GM23338 (cell line): Measurements from ENCODE around the gene CABCOCO1. TPM values are rescaled to one million over a fixed set of nuclear protein-coding genes. Genes with fewer than 3 reads are reported as not detected.

Experiments
- ATAC-seq: fragments of 200-7000 bp; cut with Tn5 transposase; 3 replicates; pipeline ENCODE4 v1.9.1; 2020
- DNase-seq: peaks from one replicate; pipeline ENCODE4 v3.0.0-alpha.2; 2015; ENCODE audit warnings: low spot score
- H2AFZ ChIP-seq: fragments of 200-600 bp; sonication (generic); 2 replicates; pipeline ENCODE4 v1.8.0; 2016; ENCODE audit warnings: antibody characterized with exemption, mild to moderate bottlenecking, moderate library complexity
- H3F3A ChIP-seq: fragments of 200-600 bp; sonication (generic); replicated peaks from 2 replicates; pipeline ENCODE4 v1.8.0; 2017; ENCODE audit warnings: antibody characterized with exemption, mixed run types, low read depth
- H3K27ac ChIP-seq: fragments of 200-600 bp; sonication (generic); 2 replicates; pipeline ENCODE4 v1.6.1; 2016; ENCODE audit warnings: low read depth
- H3K27me3 ChIP-seq: fragments of 200-600 bp; sonication (generic); 2 replicates; pipeline ENCODE4 v1.8.0; 2016; ENCODE audit warnings: mild to moderate bottlenecking, mixed run types, moderate library complexity; ENCODE audit not compliant: insufficient read depth
- H3K36me3 ChIP-seq: fragments of 200-600 bp; sonication (generic); 2 replicates; pipeline ENCODE4 v1.8.0; 2016; ENCODE audit warnings: mild to moderate bottlenecking; ENCODE audit not compliant: insufficient read depth
- H3K4me1 ChIP-seq: fragments of 200-600 bp; sonication (generic); 2 replicates; pipeline ENCODE4 v1.8.0; 2016; ENCODE audit warnings: mild to moderate bottlenecking, moderate library complexity; ENCODE audit not compliant: insufficient read depth
- H3K4me2 ChIP-seq: fragments of 200-600 bp; sonication (generic); 2 replicates; pipeline ENCODE4 v1.7.1; 2017; ENCODE audit warnings: mixed run types
- H3K4me3 ChIP-seq: fragments of 200-600 bp; sonication (generic); 2 replicates; pipeline ENCODE4 v1.6.1; 2016; ENCODE audit warnings: mixed run types
- H3K79me2 ChIP-seq: fragments of 200-600 bp; sonication (generic); replicated peaks from 2 replicates; pipeline ENCODE4 v1.8.0; 2017; ENCODE audit warnings: mild to moderate bottlenecking; ENCODE audit not compliant: insufficient read depth
- H3K9me2 ChIP-seq: fragments of 200-600 bp; sonication (generic); 2 replicates; pipeline ENCODE4 v1.8.0; 2017; ENCODE audit not compliant: insufficient read depth
- H4K20me1 ChIP-seq: fragments of 200-600 bp; sonication (generic); replicated peaks from 2 replicates; pipeline ENCODE4 v1.8.0; 2017; ENCODE audit warnings: mild to moderate bottlenecking; ENCODE audit not compliant: insufficient read depth
- H3K27ac Mint-ChIP-seq: 2 replicates; pipeline ENCODE4 v1.8.0; 2020; ENCODE audit warnings: inconsistent platforms, mild to moderate bottlenecking, moderate library complexity, mixed read lengths
- H3K27me3 Mint-ChIP-seq: 3 replicates; pipeline ENCODE4 v1.8.0; 2022; ENCODE audit warnings: low read depth, mild to moderate bottlenecking, moderate library complexity, mixed read lengths, inconsistent platforms; ENCODE audit not compliant: insufficient read depth, poor library complexity
- H3K36me3 Mint-ChIP-seq: 3 replicates; pipeline ENCODE4 v1.8.0; 2021; ENCODE audit warnings: low read depth, mild to moderate bottlenecking, inconsistent platforms, moderate library complexity, mixed read lengths
- H3K4me1 Mint-ChIP-seq: 3 replicates; pipeline ENCODE4 v1.8.0; 2020; ENCODE audit warnings: mild to moderate bottlenecking, inconsistent platforms, mixed read lengths
- H3K4me3 Mint-ChIP-seq: 3 replicates; pipeline ENCODE4 v1.8.0; 2021; ENCODE audit warnings: moderate library complexity, mild to moderate bottlenecking, inconsistent platforms, mixed read lengths
- H3K9me3 Mint-ChIP-seq: 3 replicates; pipeline ENCODE4 v1.8.0; 2020; ENCODE audit warnings: moderate library complexity, mild to moderate bottlenecking, inconsistent platforms, mixed read lengths
- CREB1 ChIP-seq: fragments of 250-450 bp; sonication (Bioruptor Pico); IDR thresholded peaks from 2 replicates; pipeline ENCODE4 v1.5.0; 2020; ENCODE audit warnings: low read depth, mild to moderate bottlenecking, moderate library complexity
- EZH2phosphoT487 ChIP-seq: fragments of 200-600 bp; sonication (generic); IDR thresholded peaks from one replicate; pipeline ENCODE4 v1.8.1; 2018; ENCODE audit warnings: antibody characterized with exemption; ENCODE audit not compliant: unreplicated experiment
- JUNB ChIP-seq: IDR thresholded peaks from one replicate; pipeline ENCODE4 v1.6.1; 2016; ENCODE audit warnings: antibody characterized with exemption; ENCODE audit not compliant: unreplicated experiment
- POLR2AphosphoS5 ChIP-seq: IDR thresholded peaks from 2 replicates; pipeline ENCODE4 v1.6.1; 2016; ENCODE audit warnings: antibody characterized with exemption, low read depth
- STAT1 ChIP-seq: IDR thresholded peaks from one replicate; pipeline ENCODE4 v1.6.1; 2016; ENCODE audit warnings: antibody characterized with exemption; ENCODE audit not compliant: unreplicated experiment
- ZNF114 ChIP-seq: fragments of 250-450 bp; sonication (Bioruptor Pico); IDR thresholded peaks from 2 replicates; pipeline ENCODE4 v1.5.0; 2020; ENCODE audit warnings: mild to moderate bottlenecking, moderate library complexity
- ZNF331 ChIP-seq: fragments of 250-450 bp; sonication (Bioruptor Pico); IDR thresholded peaks from 2 replicates; pipeline ENCODE4 v1.5.0; 2020; ENCODE audit warnings: low read depth, mild to moderate bottlenecking, moderate library complexity
- polyA plus RNA-seq: library from polyadenylated mRNA; unstranded; fragments of >200 nt; fragmentation: Nextera tagmentation; extraction: Ambion mirVana; gene quantifications from 2 replicates; pipeline ENCODE4 v1.2.1, GENCODE V29; 2016
- total RNA-seq: library from RNA; depleted of rRNA; stranded (reverse); fragments of >200 nt; shearing (Covaris generic); gene quantifications from 2 replicates; pipeline ENCODE4 v1.2.3, GENCODE V29; 2014
- TF ChIP-seq, protein P1 (sequence below): IDR thresholded peaks from one replicate; pipeline ENCODE4 v1.6.1; 2018; ENCODE audit warnings: antibody characterized with exemption; ENCODE audit not compliant: unreplicated experiment
- TF ChIP-seq, protein P2 (sequence below): fragments of 250-450 bp; sonication (Bioruptor Pico); IDR thresholded peaks from 2 replicates; pipeline ENCODE4 v1.5.0; 2020; ENCODE audit warnings: mild to moderate bottlenecking, moderate library complexity

The CABCOCO1 gene
- total and polyA plus RNA-seq, 2 experiments from 2014 or later, result not detected

GRCh38 chr10:61775111-61775510 lies 112.4 kb downstream of the CABCOCO1 start:
- no peak overlapping the region for H3K27ac ChIP-seq
- TF ChIP-seq, protein P1, sequence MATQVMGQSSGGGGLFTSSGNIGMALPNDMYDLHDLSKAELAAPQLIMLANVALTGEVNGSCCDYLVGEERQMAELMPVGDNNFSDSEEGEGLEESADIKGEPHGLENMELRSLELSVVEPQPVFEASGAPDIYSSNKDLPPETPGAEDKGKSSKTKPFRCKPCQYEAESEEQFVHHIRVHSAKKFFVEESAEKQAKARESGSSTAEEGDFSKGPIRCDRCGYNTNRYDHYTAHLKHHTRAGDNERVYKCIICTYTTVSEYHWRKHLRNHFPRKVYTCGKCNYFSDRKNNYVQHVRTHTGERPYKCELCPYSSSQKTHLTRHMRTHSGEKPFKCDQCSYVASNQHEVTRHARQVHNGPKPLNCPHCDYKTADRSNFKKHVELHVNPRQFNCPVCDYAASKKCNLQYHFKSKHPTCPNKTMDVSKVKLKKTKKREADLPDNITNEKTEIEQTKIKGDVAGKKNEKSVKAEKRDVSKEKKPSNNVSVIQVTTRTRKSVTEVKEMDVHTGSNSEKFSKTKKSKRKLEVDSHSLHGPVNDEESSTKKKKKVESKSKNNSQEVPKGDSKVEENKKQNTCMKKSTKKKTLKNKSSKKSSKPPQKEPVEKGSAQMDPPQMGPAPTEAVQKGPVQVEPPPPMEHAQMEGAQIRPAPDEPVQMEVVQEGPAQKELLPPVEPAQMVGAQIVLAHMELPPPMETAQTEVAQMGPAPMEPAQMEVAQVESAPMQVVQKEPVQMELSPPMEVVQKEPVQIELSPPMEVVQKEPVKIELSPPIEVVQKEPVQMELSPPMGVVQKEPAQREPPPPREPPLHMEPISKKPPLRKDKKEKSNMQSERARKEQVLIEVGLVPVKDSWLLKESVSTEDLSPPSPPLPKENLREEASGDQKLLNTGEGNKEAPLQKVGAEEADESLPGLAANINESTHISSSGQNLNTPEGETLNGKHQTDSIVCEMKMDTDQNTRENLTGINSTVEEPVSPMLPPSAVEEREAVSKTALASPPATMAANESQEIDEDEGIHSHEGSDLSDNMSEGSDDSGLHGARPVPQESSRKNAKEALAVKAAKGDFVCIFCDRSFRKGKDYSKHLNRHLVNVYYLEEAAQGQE, result no peak
- TF ChIP-seq STAT1 (no peak), JUNB (no peak), POLR2AphosphoS5 (no peak), CREB1 (CRISPR knock-in tag) (no peak), EZH2phosphoT487 (no peak), ZNF331 (CRISPR knock-in tag) (no peak), ZNF114 (CRISPR knock-in tag) (no peak)
- TF ChIP-seq, protein P2, sequence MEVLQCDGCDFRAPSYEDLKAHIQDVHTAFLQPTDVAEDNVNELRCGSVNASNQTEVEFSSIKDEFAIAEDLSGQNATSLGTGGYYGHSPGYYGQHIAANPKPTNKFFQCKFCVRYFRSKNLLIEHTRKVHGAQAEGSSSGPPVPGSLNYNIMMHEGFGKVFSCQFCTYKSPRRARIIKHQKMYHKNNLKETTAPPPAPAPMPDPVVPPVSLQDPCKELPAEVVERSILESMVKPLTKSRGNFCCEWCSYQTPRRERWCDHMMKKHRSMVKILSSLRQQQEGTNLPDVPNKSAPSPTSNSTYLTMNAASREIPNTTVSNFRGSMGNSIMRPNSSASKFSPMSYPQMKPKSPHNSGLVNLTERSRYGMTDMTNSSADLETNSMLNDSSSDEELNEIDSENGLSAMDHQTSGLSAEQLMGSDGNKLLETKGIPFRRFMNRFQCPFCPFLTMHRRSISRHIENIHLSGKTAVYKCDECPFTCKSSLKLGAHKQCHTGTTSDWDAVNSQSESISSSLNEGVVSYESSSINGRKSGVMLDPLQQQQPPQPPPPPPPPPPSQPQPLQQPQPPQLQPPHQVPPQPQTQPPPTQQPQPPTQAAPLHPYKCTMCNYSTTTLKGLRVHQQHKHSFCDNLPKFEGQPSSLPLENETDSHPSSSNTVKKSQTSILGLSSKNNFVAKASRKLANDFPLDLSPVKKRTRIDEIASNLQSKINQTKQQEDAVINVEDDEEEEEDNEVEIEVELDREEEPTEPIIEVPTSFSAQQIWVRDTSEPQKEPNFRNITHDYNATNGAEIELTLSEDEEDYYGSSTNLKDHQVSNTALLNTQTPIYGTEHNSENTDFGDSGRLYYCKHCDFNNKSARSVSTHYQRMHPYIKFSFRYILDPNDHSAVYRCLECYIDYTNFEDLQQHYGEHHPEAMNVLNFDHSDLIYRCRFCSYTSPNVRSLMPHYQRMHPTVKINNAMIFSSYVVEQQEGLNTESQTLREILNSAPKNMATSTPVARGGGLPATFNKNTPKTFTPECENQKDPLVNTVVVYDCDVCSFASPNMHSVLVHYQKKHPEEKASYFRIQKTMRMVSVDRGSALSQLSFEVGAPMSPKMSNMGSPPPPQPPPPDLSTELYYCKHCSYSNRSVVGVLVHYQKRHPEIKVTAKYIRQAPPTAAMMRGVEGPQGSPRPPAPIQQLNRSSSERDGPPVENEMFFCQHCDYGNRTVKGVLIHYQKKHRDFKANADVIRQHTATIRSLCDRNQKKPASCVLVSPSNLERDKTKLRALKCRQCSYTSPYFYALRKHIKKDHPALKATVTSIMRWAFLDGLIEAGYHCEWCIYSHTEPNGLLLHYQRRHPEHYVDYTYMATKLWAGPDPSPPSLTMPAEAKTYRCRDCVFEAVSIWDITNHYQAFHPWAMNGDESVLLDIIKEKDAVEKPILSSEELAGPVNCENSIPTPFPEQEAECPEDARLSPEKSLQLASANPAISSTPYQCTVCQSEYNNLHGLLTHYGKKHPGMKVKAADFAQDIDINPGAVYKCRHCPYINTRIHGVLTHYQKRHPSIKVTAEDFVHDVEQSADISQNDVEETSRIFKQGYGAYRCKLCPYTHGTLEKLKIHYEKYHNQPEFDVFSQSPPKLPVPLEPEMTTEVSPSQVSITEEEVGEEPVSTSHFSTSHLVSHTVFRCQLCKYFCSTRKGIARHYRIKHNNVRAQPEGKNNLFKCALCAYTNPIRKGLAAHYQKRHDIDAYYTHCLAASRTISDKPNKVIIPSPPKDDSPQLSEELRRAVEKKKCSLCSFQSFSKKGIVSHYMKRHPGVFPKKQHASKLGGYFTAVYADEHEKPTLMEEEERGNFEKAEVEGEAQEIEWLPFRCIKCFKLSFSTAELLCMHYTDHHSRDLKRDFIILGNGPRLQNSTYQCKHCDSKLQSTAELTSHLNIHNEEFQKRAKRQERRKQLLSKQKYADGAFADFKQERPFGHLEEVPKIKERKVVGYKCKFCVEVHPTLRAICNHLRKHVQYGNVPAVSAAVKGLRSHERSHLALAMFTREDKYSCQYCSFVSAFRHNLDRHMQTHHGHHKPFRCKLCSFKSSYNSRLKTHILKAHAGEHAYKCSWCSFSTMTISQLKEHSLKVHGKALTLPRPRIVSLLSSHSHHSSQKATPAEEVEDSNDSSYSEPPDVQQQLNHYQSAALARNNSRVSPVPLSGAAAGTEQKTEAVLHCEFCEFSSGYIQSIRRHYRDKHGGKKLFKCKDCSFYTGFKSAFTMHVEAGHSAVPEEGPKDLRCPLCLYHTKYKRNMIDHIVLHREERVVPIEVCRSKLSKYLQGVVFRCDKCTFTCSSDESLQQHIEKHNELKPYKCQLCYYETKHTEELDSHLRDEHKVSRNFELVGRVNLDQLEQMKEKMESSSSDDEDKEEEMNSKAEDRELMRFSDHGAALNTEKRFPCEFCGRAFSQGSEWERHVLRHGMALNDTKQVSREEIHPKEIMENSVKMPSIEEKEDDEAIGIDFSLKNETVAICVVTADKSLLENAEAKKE, result no peak
- H4K20me1 ChIP-seq, result no peaks in the 10 kb centered on the region
- Mint-ChIP-seq H3K4me3 (no peak overlapping the region), H3K9me3 (no peaks in the 10 kb centered on the region), H3K36me3 (no peaks in the 10 kb centered on the region), H3K4me1 (peaks cover 8% of the 10 kb centered on the region; the same call in 2 of the 3 replicates), H3K27me3 (no peaks in the 10 kb centered on the region), H3K27ac (no peak overlapping the region)
- no peaks in the 10 kb centered on the region for H3K36me3 ChIP-seq
- no peaks in the 10 kb centered on the region for H3K79me2 ChIP-seq
- peaks cover 9% of the 10 kb centered on the region; the same call in 1 of the 2 replicates for H3K4me1 ChIP-seq
- H3K27me3 ChIP-seq, result no peaks in the 10 kb centered on the region
- DNase-seq (no peak), ATAC-seq (no peak)
- H2AFZ ChIP-seq, result no peak overlapping the region
- H3F3A ChIP-seq, result no peaks in the 10 kb centered on the region
- peaks cover 5% of the 10 kb centered on the region; the same call in 1 of the 2 replicates for H3K9me2 ChIP-seq
- H3K4me2 ChIP-seq, result no peak overlapping the region
- H3K4me3 ChIP-seq, result no peak overlapping the region
